ENCODE measurements around the gene FBXW11.

- no peak for TF ChIP-seq POLR2AphosphoS5 (IDR thresholded peaks at IDR 0.05)
- TF ChIP-seq, protein P1, sequence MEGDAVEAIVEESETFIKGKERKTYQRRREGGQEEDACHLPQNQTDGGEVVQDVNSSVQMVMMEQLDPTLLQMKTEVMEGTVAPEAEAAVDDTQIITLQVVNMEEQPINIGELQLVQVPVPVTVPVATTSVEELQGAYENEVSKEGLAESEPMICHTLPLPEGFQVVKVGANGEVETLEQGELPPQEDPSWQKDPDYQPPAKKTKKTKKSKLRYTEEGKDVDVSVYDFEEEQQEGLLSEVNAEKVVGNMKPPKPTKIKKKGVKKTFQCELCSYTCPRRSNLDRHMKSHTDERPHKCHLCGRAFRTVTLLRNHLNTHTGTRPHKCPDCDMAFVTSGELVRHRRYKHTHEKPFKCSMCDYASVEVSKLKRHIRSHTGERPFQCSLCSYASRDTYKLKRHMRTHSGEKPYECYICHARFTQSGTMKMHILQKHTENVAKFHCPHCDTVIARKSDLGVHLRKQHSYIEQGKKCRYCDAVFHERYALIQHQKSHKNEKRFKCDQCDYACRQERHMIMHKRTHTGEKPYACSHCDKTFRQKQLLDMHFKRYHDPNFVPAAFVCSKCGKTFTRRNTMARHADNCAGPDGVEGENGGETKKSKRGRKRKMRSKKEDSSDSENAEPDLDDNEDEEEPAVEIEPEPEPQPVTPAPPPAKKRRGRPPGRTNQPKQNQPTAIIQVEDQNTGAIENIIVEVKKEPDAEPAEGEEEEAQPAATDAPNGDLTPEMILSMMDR (IDR thresholded peaks at IDR 0.05 in 8 of 11, conservative IDR thresholded peaks at IDR 0.05 in 3 of 11): no peak
Measured at GRCh38 chr5:171908638-171909037, 97.8 kb downstream of the FBXW11 start.

All from spleen (tissue), 7 donors.